H1 (cell line): ENCODE measurements around the gene HHIP. TPM values are rescaled to one million over a fixed set of nuclear protein-coding genes. Genes with fewer than 3 reads are reported as not detected.

Experiments used
- ATF2 ChIP-seq: IDR thresholded peaks from 2 replicates; pipeline ENCODE4 v1.6.1; 2012; ENCODE audit warnings: low read length, inconsistent platforms
- ATF3 ChIP-seq: IDR thresholded peaks from 2 replicates; pipeline ENCODE4 v1.6.1; 2011; ENCODE audit warnings: low read depth, mild to moderate bottlenecking, low read length; ENCODE audit not compliant: insufficient read depth
- CTBP2 ChIP-seq: IDR thresholded peaks from 2 replicates; pipeline ENCODE4 v1.7.0; 2011; ENCODE audit warnings: borderline replicate concordance, mild to moderate bottlenecking, moderate library complexity, mixed read lengths, low read length; ENCODE audit not compliant: insufficient read depth, insufficient read length
- CTCF ChIP-seq, 3 experiments: IDR thresholded peaks; 1 replicate in 2 of 3; 2 replicates in 1 of 3; pipeline versions ENCODE4 v1.5.1 to v1.6.1; 2011; ENCODE audit warnings: low read length in 3 of 3, mild to moderate bottlenecking in 3 of 3, inconsistent platforms in 2 of 3, low read depth in 1 of 3, moderate library complexity in 1 of 3; ENCODE audit not compliant: insufficient read depth in 1 of 3; ENCODE audit errors: control extremely low read depth in 1 of 3
- POLR2AphosphoS5 ChIP-seq: IDR thresholded peaks from 2 replicates; pipeline ENCODE4 v1.6.1; 2011; ENCODE audit warnings: low read depth, low read length
- RNF2 ChIP-seq: fragments of 200-900, 300-1000 bp; sonication (generic); IDR thresholded peaks from 2 replicates; pipeline ENCODE4 v1.7.1; 2016; ENCODE audit warnings: borderline replicate concordance, low read depth, mild to moderate bottlenecking, antibody characterized with exemption, low read length; ENCODE audit not compliant: poor library complexity, severe bottlenecking; ENCODE audit errors: missing control alignments
- SIX5 ChIP-seq: IDR thresholded peaks from 2 replicates; pipeline ENCODE4 v1.6.1; 2011; ENCODE audit warnings: mild to moderate bottlenecking, low read depth, low read length
- polyA plus RNA-seq, 7 experiments: library from polyadenylated mRNA; depleted of rRNA in 3 of 7; stranded (reverse) in 5 of 7; unstranded in 2 of 7; fragments of >200 nt in 5 of 7; fragments of 200-250 nt in 2 of 7; gene quantifications; 1 replicate in 5 of 7; 2 replicates in 1 of 7; 4 replicates in 1 of 7; pipeline versions ENCODE4 v1.2.1 to v1.2.3, GENCODE V29; 2011 to 2013; ENCODE audit warnings: missing spikeins in 2 of 7, mixed read lengths in 2 of 7
- total RNA-seq: library from RNA; stranded (reverse); fragmentation: NEBNext Ultra II Directional; extraction: Animal tissue kit (Norgen Biotek cat#: 25700); gene quantifications from 2 replicates; pipeline ENCODE4 v1.2.1, GENCODE V29; 2021

The HHIP gene
- total and polyA plus RNA-seq, 2 of the 8 experiments (the other 6 are each of a cell fraction or from before 2014, with no cell fraction given), result 0.05 to 1.3 TPM

GRCh38 chr4:144739511-144740033 lies 93.6 kb downstream of the HHIP start (continued):
- TF ChIP-seq CTBP2, result no peak
- TF ChIP-seq ATF2, result no peak
- TF ChIP-seq RNF2, result no peak
- no peak for TF ChIP-seq SIX5
- no peak for TF ChIP-seq POLR2AphosphoS5
- no peak for TF ChIP-seq CTCF (IDR thresholded peaks at IDR 0.05; ENCODE audit: control extremely low read depth in 1 of 3, insufficient read depth in 1 of 3, low read depth in 1 of 3, low read length in 3 of 3)
- TF ChIP-seq ATF3, result no peak
